ENCODE results near the gene PHC2.

PHC2 gene

DNA sequence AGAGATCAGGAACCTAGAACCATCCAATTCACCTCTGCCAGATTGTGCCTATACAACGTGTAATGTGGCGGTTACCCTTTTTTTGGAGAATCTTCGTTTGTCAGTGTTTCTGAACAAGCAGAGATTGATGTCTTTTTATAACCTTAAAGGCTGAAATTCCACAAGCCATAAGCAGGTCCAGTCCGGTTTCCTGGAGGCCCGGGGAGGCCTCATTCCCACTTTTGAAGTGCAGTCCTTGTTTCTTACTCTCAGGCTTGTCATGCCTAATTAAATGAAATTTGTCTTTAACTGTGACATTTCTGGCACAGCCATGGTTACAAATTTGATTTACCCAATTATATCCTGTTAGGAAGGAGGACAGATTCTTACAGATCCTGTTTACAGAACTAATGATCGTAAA is 146.8 kb downstream of the PHC2 start:
- Histone ChIP-seq H3K27ac (no peak overlapping the region), H3K36me3 (ENCODE audit: control insufficient read depth, insufficient read depth, low read length) (no peaks in the 10 kb centered on the region)

DNA sequence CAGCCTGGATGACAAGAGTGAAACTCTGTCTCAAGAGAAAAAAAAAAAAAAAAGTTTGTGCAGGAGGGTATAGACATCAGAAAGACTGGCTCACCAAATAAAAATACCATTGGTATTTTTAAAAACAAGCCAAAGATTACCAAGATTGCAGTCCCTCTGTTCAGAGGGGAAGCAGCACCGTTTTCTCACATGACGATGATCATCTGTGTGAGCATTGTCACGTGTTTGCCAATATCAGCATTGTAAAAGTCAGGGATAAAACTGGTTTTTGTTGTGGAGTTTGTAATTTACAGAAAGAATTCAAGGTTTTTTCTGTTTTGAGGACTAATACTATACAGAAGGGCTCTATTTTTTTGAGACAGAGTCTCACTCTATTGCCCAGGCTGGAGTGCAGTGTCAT is 148.1 kb downstream of the PHC2 start:
- Histone ChIP-seq H3K4me2 (ENCODE audit: low read length) (no peak overlapping the region), H3K4me3 (ENCODE audit: low read depth, low read length) (no peak overlapping the region), H3K27me3 (ENCODE audit: control insufficient read depth, insufficient read depth, low read length) (no peaks in the 10 kb centered on the region), H2AFZ (no peak overlapping the region), H3K79me2 (no peaks in the 10 kb centered on the region), H3K4me1 (no peaks in the 10 kb centered on the region), H3K27ac (no peak overlapping the region), H3K9ac (no peak overlapping the region), H3K36me3 (ENCODE audit: control insufficient read depth, insufficient read depth, low read length) (no peaks in the 10 kb centered on the region), H3K9me3 (ENCODE audit: control insufficient read depth, low read length) (no peaks in the 10 kb centered on the region)
- TF ChIP-seq, protein P1, sequence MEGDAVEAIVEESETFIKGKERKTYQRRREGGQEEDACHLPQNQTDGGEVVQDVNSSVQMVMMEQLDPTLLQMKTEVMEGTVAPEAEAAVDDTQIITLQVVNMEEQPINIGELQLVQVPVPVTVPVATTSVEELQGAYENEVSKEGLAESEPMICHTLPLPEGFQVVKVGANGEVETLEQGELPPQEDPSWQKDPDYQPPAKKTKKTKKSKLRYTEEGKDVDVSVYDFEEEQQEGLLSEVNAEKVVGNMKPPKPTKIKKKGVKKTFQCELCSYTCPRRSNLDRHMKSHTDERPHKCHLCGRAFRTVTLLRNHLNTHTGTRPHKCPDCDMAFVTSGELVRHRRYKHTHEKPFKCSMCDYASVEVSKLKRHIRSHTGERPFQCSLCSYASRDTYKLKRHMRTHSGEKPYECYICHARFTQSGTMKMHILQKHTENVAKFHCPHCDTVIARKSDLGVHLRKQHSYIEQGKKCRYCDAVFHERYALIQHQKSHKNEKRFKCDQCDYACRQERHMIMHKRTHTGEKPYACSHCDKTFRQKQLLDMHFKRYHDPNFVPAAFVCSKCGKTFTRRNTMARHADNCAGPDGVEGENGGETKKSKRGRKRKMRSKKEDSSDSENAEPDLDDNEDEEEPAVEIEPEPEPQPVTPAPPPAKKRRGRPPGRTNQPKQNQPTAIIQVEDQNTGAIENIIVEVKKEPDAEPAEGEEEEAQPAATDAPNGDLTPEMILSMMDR (IDR thresholded peaks at IDR 0.05), result no peak

More for the DNA sequence above, 146.8 kb downstream of the PHC2 start:
- no peak overlapping the region for H3K4me3 ChIP-seq (ENCODE audit: low read depth, low read length)
- no peak overlapping the region for H3K9ac ChIP-seq
- H3K9me3 ChIP-seq (ENCODE audit: control insufficient read depth, low read length), result no peaks in the 10 kb centered on the region
- no peaks in the 10 kb centered on the region for H3K27me3 ChIP-seq (ENCODE audit: control insufficient read depth, insufficient read depth, low read length)
- H3K79me2 ChIP-seq, result no peaks in the 10 kb centered on the region
- TF ChIP-seq, protein P1 (IDR thresholded peaks at IDR 0.05), result no peak
- no peak overlapping the region for H2AFZ ChIP-seq
- H3K4me1 ChIP-seq, result no peaks in the 10 kb centered on the region
- no peak overlapping the region for H3K4me2 ChIP-seq (ENCODE audit: low read length)

DNA sequence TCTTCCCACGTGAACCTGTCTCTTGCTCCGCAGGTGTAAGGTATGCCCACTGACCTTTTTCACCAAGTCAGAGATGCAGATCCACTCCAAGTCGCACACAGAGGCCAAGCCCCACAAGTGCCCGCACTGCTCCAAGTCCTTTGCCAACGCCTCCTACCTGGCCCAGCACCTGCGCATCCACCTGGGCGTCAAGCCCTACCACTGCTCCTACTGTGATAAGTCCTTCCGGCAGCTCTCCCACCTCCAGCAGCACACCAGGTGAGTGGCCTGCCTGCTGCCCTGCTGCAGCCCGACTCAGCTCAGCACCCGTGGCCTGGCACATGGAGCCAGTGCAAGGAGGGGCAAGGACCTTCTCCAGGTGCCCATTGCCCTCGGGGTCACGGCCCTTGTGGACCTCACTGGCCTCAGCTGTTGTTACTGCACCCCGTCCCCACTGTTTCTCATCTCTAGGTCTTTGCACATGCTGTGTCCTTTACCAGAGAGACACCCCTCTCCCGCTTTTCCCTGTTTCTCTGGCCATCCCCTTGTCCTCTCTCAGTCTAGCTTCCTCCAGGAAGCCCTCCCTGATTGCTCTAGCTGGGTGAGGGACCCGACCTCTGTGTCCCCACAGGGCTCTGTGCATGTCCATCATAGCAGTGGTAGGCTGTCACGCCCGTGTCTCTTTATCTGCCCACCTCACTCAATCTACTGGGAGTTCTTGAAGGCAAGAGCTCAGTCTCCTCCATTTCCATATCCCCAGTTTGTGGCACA is 149.2 kb downstream of the PHC2 start:
- H3K4me2 ChIP-seq (ENCODE audit: low read length), result no peak overlapping the region
- no peak overlapping the region for H3K4me3 ChIP-seq (ENCODE audit: low read depth, low read length)
- no peaks in the 10 kb centered on the region for H3K9me3 ChIP-seq (ENCODE audit: control insufficient read depth, low read length)
- H3K36me3 ChIP-seq (ENCODE audit: control insufficient read depth, insufficient read depth, low read length), result no peaks in the 10 kb centered on the region
- H3K27ac ChIP-seq, result no peak overlapping the region
- TF ChIP-seq, protein P1 (IDR thresholded peaks at IDR 0.05), result no peak
- H3K4me1 ChIP-seq, result no peaks in the 10 kb centered on the region
- H3K9ac ChIP-seq, result no peak overlapping the region
- H3K27me3 ChIP-seq (ENCODE audit: control insufficient read depth, insufficient read depth, low read length), result no peaks in the 10 kb centered on the region
- no peak overlapping the region for H2AFZ ChIP-seq
- no peaks in the 10 kb centered on the region for H3K79me2 ChIP-seq

DNA sequence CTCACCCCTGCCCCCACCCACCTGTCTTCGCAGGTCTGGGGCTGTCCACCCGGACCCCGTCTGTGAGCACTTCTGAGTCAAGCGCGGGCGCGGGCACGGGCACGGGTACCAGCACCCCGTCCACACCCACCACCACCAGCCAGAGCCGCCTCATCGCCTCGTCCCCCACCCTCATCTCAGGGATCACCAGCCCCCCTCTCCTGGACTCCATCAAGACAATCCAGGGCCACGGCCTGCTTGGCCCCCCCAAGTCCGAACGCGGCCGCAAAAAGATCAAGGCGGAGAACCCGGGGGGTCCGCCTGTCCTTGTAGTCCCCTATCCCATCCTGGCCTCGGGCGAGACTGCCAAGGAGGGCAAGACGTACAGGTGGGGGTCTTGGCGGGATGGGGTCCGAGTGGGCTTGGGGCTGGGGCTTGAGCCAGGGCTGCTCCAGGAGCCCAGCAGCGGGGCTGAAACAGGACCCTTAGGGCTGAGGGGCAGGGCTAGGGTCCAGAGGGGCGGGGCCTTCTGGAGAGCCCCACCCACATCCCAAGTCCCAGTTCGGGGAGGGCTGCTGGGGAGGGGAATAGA is 150.7 kb downstream of the PHC2 start:
- TF ChIP-seq, protein P1 (IDR thresholded peaks at IDR 0.05), result no peak
- H3K4me1 ChIP-seq, result no peaks in the 10 kb centered on the region
- no peaks in the 10 kb centered on the region for H3K79me2 ChIP-seq
- H3K9me3 ChIP-seq (ENCODE audit: control insufficient read depth, low read length), result no peaks in the 10 kb centered on the region
- H2AFZ ChIP-seq, result no peak overlapping the region
- H3K27ac ChIP-seq, result no peak overlapping the region
- H3K36me3 ChIP-seq (ENCODE audit: control insufficient read depth, insufficient read depth, low read length), result no peaks in the 10 kb centered on the region
- H3K4me3 ChIP-seq (ENCODE audit: low read depth, low read length), result no peak overlapping the region
- no peak overlapping the region for H3K4me2 ChIP-seq (ENCODE audit: low read length)
- no peaks in the 10 kb centered on the region for H3K27me3 ChIP-seq (ENCODE audit: control insufficient read depth, insufficient read depth, low read length)
- no peak overlapping the region for H3K9ac ChIP-seq

Measured in parathyroid adenoma (tissue), 2 donors.